Adipocyte (in vitro differentiated cells): ENCODE results near the gene ZNF398.
"Not testable (repeated sequence)": the region's sequence is repeated elsewhere in the genome, so short reads cannot be mapped to it uniquely, and the experiment has no call there.

Source experiments
- DNase-seq: peaks from one replicate; pipeline ENCODE4 v3.0.0-alpha.2; 2015; ENCODE audit warnings: low read depth
- H3K27me3 ChIP-seq: replicated peaks from 2 replicates; pipeline ENCODE4 v1.7.0; 2013; ENCODE audit warnings: mild to moderate bottlenecking, low read length, moderate library complexity; ENCODE audit not compliant: control insufficient read depth, insufficient read depth
- H3K36me3 ChIP-seq: 2 replicates; pipeline ENCODE4 v1.7.0; 2013; ENCODE audit warnings: low read length, mild to moderate bottlenecking, moderate library complexity; ENCODE audit not compliant: control insufficient read depth, insufficient read depth, severe bottlenecking
- H3K4me1 ChIP-seq: 2 replicates; pipeline ENCODE4 v1.7.0; 2013; ENCODE audit warnings: mild to moderate bottlenecking, low read length, moderate library complexity; ENCODE audit not compliant: control insufficient read depth, insufficient read depth
- H3K4me3 ChIP-seq: 2 replicates; pipeline ENCODE4 v1.7.0; 2013; ENCODE audit warnings: mild to moderate bottlenecking, low read length, moderate library complexity
- H3K9ac ChIP-seq: 2 replicates; pipeline ENCODE4 v1.7.0; 2013; ENCODE audit warnings: mild to moderate bottlenecking, low read length, moderate library complexity
- H3K9me3 ChIP-seq: 2 replicates; pipeline ENCODE4 v1.7.0; 2013; ENCODE audit warnings: mild to moderate bottlenecking, low read length, moderate library complexity; ENCODE audit not compliant: control insufficient read depth

ZNF398 gene

DNA sequence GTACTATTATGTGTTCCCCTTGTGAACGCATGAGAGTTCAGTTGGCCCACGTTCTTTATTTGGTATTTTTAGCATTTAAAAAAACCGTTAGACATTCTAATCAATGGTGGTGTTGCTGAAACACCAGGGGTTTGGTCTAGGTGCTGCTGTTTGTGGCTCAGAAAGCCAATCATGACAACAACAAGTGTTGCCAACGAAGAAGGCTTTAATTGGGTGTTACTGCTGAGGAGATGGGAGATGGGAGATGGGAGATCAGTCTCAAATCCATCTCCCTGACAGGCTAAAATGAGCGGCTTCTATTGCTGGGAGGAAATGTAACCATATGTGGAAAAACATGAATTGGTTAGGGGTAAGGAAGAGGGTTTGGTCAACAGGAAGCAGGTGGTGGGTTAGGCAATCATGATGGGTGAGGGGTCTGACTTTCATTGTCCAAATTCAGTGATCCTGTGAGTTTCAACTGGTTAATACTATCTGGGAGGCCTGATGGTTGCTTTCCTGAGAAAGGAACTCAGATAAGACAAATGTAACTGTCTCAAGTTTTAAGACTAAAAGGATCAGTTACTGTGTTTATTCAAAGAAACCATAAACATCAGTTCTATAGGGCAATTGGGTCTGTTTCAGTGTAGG, 16.6 kb upstream of the ZNF398 start:
- peaks cover 26% of the 10 kb centered on the region for H3K36me3 ChIP-seq
- peaks cover 5% of the 10 kb centered on the region for H3K4me1 ChIP-seq
- H3K9ac ChIP-seq, result no peak overlapping the region
- H3K9me3 ChIP-seq, result peaks cover 6% of the 10 kb centered on the region
- no peak overlapping the region for H3K4me3 ChIP-seq
- DNase-seq, result no peak
- no peaks in the 10 kb centered on the region for H3K27me3 ChIP-seq

- H3K4me3 ChIP-seq, result no peak overlapping the region
- no peak for DNase-seq
- H3K9me3 ChIP-seq, result peaks cover 6% of the 10 kb centered on the region
- H3K27me3 ChIP-seq, result no peaks in the 10 kb centered on the region
- H3K36me3 ChIP-seq, result peaks cover 26% of the 10 kb centered on the region
- no peak overlapping the region for H3K9ac ChIP-seq
- H3K4me1 ChIP-seq, result no peaks in the 10 kb centered on the region
Measured at GRCh38 chr7:149133028-149133710, 14.1 kb upstream of the ZNF398 start.

- DNase-seq, result no peak
- Histone ChIP-seq H3K9ac (no peak overlapping the region), H3K4me1 (peaks cover 4% of the 10 kb centered on the region), H3K9me3 (no peaks in the 10 kb centered on the region), H3K27me3 (no peaks in the 10 kb centered on the region), H3K36me3 (peaks cover 15% of the 10 kb centered on the region), H3K4me3 (no peak overlapping the region)
Measured at GRCh38 chr7:149136118-149136517, 11.1 kb upstream of the ZNF398 start.

DNA sequence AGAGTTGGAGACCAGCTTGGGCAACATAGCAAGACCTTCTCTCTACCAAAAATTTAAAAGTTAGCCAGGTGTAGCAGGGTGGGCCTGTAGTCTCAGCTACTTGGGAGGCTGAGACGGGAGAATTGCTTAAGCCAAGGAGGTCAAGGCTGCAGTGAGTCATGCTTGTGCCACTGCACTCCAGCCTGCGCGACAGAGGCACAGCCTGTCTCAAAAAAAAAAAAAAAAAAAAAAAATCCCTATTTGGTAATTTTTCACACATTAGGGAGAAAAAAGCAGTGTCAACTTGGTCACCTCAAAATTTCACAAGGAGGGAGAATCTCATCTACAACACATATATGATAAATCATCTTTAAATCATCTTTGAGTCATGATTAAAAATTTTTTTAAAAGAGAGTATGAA, 6.4 kb upstream of the ZNF398 start:
- H3K9me3 ChIP-seq, result no peaks in the 10 kb centered on the region
- H3K9ac ChIP-seq, result no peak overlapping the region
- no peaks in the 10 kb centered on the region for H3K36me3 ChIP-seq
- peaks cover 9% of the 10 kb centered on the region for H3K4me1 ChIP-seq
- H3K4me3 ChIP-seq, result no peak overlapping the region
- H3K27me3 ChIP-seq, result no peaks in the 10 kb centered on the region
- DNase-seq, result no peak

GRCh38 chr7:149141893-149142292, 5.4 kb upstream of the ZNF398 start:
- no peaks in the 10 kb centered on the region for H3K9me3 ChIP-seq
- no peak overlapping the region for H3K9ac ChIP-seq
- DNase-seq, result no peak
- no peaks in the 10 kb centered on the region for H3K36me3 ChIP-seq
- H3K4me1 ChIP-seq, result peaks cover 20% of the 10 kb centered on the region
- no peaks in the 10 kb centered on the region for H3K27me3 ChIP-seq
- no peak overlapping the region for H3K4me3 ChIP-seq

GRCh38 chr7:149144436-149144922, 2.8 kb upstream of the ZNF398 start:
- DNase-seq, H3K9me3 ChIP-seq, H3K9ac ChIP-seq, H3K27me3 ChIP-seq, H3K4me3 ChIP-seq, H3K36me3 ChIP-seq: not testable (repeated sequence)
- H3K4me1 ChIP-seq, result peaks cover 21% of the 10 kb centered on the region

DNA sequence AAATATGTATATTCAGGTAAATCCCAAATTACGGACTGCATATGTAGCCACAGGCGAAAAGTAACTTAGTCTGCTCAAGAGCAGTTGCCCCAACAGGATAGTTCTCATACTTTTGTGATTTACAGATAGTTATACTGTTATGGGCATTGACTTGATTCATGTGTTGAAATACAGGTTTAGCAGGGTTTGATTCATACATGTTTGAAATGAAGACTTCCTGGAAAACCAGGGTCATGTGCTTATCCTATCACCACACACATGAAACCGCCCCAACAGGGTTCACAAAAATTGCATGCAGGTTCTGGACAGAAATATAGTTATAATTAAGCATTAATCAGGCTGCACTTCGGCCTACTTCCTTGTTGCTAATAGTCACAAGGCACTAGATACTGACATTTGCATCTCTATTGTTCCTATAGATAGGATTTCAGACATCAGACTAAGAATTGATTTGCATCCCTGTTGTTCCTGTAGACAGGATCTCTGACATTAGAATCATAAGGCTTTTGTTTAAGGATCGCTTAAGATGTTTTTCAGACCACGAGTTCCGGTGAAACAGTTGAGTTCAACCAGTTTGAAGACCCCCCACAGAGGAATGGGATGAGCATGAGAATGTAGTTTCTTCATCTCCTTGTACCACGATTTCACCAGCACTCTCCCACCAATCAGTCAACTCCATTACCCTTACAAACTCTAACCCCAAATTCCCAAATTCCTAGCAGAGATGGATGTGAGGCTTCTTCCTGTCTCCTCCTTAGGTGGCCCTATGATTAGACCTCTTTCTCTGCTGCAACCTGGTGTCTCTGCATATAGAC, 2.0 kb upstream of the ZNF398 start:
- no peak for DNase-seq

GRCh38 chr7:149147752-149148653, 750 bp downstream of the ZNF398 start:
- Histone ChIP-seq H3K36me3 (no peaks in the 10 kb centered on the region), H3K9me3 (no peaks in the 10 kb centered on the region), H3K4me3 (peak overlapping the region; percentile 97), H3K4me1 (peaks cover 22% of the 10 kb centered on the region), H3K27me3 (no peaks in the 10 kb centered on the region), H3K9ac (peak overlapping the region; percentile 96)
- peak; percentile 92 for DNase-seq

More for the DNA sequence above, 2.0 kb upstream of the ZNF398 start:
- Histone ChIP-seq H3K4me1 (peaks cover 26% of the 10 kb centered on the region), H3K9ac (no peak overlapping the region), H3K9me3 (no peaks in the 10 kb centered on the region), H3K4me3 (no peak overlapping the region), H3K36me3 (no peaks in the 10 kb centered on the region), H3K27me3 (no peaks in the 10 kb centered on the region)

GRCh38 chr7:149150981-149151380, 3.7 kb downstream of the ZNF398 start:
- DNase-seq, result no peak
- Histone ChIP-seq H3K9me3 (no peaks in the 10 kb centered on the region), H3K4me1 (peaks cover 15% of the 10 kb centered on the region), H3K9ac (no peak overlapping the region), H3K27me3 (no peaks in the 10 kb centered on the region), H3K4me3 (no peak overlapping the region), H3K36me3 (peaks cover 18% of the 10 kb centered on the region)

DNA sequence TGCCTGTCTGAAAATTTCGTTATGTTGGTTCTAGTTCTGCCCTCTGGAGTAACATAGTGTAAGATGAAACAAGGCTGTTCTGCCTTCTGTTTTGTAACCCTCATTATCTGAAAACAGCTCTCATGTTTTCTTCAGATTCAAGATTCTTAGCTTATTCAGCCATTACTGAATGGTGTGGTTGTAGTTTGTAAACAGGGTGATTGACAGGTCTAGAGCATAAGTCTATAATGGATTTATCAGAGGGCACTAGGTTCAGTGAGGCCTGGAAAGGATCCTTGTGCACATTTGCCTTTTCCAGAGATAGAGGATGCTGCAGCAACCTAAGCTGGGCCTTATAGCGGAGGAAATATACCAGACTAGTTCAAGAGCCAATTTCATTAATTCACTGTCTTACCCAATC, 6.1 kb downstream of the ZNF398 start:
- Histone ChIP-seq H3K4me3 (no peak overlapping the region), H3K9me3 (no peaks in the 10 kb centered on the region), H3K27me3 (no peaks in the 10 kb centered on the region), H3K9ac (no peak overlapping the region), H3K36me3 (peaks cover 27% of the 10 kb centered on the region), H3K4me1 (peaks cover 6% of the 10 kb centered on the region)
- no peak for DNase-seq
